SIG-M5 treated with dmso at 0.1 percent for 504 hours (cell line): ENCODE results near the gene ZNF580.

Experiments used
- DNase-seq: peaks from one replicate; lab custom pipeline; 2025; ENCODE audit not compliant: unreplicated experiment; lab: John Stamatoyannopoulos, UW

Gene ZNF580, protein sequence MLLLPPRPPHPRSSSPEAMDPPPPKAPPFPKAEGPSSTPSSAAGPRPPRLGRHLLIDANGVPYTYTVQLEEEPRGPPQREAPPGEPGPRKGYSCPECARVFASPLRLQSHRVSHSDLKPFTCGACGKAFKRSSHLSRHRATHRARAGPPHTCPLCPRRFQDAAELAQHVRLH

DNA sequence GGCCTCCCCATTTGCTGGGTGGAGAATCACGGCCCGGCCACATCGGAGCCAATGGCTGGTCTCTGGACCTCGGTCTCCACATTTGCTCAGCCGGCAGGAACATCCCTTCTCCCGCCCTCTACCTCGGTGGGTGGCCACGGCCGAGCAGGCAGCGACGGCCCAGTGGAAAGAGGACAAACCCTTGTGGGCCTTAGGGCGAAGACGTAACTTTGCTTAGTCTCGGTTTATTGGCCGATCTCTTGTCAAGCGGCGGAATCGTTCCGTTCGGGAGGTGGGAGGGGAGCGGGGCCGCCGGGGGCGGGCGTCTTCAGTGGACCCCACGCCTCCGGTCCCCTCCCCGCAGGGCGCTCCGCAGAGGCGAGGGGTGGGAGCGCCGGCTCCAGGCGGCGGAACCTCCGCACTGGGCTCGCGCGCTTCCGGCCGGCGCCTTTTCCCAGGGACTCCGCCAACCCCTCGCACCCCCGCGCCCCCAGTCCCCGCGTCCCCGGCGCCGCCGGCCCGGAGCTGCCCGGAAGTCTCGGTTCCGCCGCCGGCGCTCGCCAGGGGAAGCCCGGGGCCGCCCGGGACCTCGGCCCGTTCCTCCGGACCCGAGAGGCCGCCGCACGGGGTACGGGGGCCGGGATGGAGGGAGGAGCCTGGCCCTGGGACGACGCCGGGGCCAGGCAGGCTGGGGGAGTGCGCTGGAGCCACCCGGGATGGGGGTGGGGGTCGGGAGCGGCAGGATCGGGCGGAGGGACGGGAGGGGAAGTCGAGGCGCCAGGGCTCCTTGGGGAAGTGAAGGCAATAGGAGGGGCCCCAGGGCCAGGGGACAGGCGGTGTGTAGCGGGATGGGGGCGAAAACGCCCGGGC, at the start of gene ZNF580:
TSS of gene ZNF580 (plus strand) at position 426 of the 849 bp plus-strand sequence. CDS start 1,507 bp downstream, outside the sequence.
- DNase-seq, result peak; percentile 31

DNA sequence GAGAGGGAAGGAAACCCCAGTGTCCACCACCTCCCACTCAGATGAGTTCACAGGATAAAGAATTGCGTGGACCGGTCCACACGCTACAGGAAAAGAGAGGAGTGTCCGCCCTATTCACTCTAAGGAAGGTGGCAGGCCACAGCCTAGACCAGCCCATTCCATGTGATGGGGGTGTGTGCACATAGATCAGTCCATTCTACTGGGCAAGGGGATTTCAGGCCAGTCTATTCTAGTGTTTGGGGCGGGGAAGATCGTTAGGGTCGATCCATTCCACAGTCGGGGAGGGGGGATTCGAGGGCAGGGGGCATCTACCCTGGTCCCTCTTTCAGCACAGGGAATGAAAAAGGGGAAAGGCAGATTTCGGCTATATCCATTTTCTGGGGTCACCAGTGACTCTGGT, 49.2 kb upstream of the ZNF580 start:
- DNase-seq, result no peak

DNA sequence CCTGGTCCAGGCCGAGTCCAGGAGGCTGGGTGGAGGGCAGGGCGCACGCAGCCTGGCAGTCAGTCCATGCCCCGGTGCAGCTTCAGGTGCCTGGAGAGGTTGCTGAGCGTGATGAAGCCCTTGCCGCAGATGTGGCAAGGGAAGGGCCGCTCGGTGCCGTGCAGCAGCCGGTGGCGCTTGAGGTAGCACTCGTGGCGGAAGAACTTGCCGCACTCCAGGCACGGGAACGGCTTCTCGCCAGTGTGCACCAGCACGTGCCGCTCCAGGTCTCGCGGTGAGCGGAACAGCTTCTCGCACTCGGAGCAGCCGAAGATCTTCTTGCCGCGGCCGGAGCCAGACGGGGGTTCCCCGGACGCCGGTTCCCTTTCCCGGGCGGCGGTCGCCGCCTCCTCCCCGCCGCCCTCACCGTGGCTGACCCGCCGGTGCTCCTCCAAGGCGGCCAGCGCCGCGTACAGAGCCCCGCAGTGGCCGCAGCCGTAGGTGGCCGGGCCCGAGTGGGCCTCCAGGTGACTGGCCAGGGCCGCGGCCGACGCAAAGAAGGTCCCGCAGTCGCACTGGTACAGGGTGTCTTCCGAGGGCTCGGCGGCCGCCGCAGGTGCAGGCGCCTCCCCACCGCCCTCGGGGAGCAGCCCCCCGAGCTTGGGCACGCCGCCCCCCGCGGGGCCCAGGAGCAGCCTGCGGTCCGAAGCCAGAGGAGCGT, 48.3 kb upstream of the ZNF580 start:
- no peak for DNase-seq

DNA sequence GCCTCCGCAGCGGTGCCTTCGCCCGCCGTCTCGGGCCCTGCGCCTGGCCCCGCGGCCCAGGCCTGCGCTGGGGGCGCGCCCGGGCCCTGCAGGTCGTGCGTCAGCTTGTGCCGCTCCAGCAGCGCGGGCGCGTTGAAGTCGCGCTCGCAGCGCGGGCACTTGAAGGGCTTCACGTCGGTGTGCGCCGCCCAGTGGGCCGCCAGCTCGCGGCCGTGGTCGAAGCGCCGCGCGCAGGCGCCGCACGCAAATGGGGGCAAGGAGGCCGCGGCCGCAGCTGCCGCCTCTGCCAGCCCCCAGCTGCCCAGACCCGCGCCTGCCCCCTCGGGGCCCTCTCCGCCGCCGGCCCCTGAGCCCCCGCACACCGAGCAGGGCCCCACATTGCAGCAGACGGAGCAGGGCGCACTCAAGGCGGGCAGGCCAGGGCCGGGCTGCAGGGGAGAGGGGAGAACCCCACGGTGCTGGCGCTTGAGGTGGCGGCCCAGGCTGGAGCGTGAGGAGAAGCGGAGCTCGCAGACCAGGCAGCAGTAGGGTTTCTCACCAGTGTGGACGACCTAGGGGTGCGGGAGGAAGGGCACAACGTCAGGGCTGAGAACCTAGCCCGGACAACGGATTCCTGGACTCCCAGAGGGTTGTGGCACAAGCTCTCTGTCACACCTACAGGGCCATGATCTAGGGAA, 47.6 kb upstream of the ZNF580 start:
- no peak for DNase-seq

DNA sequence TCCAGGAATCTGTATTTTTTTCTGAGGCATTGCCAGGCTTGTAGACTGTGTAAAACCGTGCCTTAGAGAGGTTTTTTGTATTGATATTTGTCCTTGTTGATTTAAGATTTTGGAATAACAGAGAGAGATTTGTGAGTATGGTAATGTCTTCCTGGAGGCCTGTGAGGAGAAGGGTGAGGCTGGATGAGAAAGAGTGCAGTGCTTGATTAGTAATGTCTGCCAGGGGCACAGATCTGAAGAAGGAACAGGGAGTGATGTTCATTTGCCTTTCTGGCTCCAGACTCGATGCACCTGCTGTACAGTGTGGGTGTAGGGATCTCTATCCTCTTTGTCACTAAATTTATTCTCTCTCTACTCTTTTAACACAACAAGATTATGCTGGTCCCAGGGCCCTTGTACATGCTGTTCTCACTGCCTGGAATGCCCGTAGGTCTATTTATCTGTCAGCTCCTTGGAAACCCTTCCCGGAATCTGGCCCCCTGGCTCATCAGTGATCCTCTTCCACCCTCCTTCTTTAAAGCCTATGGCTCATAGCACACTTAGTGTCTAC, 45.7 kb upstream of the ZNF580 start:
- no peak for DNase-seq

DNA sequence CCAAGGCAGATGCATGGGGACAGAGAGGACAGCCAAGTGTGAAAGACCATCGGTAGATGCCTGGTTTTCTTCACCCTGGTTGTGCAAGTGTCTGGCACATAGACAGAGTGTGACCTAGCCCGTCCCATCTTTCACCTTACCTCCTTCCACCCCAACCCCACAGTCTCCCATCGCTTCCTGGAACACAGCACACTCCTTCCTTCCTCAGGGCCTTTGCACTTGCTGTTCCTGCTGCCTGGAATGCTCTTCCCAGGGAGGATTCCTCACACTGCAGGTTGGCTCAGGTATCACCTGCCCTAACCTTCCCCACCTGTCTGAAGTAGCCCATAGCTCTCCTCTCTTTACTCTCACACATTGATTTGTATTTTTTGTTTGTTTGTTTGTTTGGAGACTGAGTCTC, 44.5 kb upstream of the ZNF580 start:
- no peak for DNase-seq

DNA sequence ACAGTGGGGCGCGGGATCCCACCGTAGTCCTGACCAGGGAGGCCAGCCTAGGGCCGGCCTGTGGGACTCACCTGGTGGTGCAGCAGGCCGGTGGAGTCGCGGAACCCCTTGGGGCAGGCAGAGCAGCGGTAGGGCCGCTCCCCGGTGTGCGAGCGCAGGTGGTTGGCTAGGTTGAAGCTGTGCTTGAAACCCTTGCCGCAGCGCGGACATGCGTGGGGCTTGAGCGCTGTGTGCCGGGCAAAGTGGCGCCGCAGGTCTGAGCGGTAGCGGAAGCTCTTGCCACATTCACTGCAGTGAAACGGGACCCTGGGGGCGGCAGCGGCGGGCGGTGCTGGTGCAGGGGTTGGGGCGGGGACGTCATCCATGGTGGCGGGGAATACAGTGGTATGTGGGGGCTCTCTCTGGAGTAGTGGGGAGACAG, 43.3 kb upstream of the ZNF580 start:
- no peak for DNase-seq

DNA sequence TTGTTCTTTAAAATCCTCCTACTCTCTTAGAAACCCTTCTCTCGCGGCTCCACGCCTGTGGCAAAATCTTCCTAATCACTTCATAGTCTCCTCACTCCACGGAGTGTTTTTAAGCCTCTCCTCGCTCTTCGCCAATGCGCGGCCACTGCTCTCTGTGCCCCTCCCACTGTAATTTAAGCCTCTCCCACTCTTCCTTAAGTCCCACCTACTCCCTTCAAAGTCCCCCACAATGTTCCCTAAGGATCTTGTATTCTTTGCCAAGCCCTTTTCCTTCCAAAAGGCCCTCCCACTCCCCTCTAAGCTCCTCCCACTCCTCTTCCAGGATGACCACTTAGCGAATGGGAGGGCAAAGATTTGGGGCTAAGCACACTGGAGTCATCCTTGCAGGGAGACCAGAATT, 42.8 kb upstream of the ZNF580 start:
- DNase-seq, result no peak

DNA sequence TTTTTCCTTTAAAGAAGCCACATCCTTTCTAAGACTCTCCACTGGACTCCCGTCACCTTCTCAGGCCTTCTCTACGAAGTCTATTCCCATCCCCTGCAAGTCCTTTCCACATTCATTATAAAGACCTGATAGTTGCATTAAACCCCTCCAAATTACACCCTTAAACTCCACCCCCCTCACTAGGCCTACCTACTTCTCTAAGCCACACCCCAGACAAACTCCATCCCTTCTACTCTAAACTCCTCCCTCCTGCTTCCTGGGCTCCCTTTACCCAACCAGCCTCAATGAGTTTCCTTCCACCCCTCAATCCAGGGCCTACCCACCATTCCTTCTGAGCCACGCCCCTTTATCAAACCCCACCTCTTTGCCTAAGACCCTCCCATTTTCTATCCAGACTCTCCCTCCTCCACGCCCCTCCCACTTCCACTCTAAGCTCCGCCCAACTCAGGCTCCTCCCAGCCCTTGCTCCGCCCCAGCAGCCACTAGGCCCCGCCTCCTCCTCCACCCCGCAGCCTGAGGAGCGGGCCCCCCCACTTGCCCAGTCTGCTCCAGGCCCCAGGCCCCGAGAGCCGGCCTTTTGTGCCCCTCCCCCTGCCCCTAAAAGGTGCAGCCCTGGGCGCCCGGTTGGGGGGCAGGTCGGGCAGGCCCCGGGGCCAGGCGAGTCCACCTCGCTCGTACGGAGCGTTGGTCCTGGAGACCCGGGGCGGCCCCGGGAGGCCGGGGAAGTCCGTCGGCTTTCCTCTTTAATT, 41.9 kb upstream of the ZNF580 start:
- peak; percentile 95 for DNase-seq

DNA sequence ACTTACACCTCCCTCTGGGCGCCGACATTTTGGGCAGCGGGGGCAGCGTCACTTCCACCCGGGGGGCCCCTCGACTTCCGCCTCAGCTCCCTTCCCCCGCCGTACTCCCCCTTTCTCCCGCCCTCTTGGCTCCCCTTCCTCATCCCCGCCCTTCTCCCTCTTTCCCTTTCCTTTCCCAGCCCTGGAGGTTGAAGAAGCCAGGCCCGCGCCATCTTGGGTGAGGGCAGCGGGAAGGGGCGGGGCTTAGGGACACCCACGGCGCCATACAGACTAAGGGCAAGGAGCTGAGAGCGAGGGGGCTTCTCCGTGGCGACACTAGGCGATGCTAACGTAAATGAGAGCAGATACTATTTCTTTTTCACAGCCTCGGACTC, 41.3 kb upstream of the ZNF580 start, which contains the start of gene FIZ1:
TSS of gene FIZ1 (minus strand) at position 50 of the 374 bp plus-strand sequence. CDS start 1,652 bp downstream, outside the sequence.
- peak; percentile 97 for DNase-seq

DNA sequence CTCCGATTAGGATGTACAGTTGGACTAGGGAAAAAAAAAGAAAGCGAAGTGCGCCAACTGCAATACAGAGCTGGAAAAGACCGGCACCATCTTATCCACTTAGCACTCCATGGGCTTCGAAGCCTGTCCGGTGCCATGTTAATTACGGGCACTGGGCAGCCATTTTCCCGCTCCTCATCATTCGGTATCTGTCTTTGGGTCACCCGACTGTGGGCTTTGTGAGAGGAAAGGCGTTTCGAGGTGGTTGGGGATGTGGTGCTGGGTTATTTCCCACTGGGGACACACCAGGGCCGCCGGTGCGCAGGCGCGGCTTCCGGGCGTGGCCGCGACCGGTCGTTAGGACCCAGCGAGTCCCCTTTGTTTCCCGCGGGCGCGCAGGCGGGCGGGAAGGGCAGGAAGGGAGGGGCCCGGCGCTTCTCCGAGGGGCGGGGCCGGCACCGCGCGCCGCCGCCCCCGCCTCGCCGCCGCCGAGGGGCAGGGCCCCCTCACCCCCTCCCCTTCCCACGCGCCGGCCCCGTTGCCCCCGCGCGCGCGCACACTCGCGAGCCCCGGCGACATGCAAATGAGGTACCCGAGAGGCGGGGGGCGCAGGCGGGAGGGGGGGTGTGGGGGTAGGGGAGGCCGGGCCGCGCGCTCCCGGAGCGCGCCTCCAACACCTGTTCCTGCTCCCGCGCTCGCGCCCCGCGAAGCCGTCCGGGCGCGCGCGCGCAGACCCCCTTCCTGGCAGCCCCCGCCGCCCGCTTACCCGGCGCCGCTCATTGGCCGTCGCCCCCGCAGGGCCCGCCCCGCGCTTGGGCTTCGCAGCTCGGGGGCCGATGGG, 40.8 kb upstream of the ZNF580 start, which contains the start of gene ZNF524:
TSS of gene ZNF524 (plus strand) at position 447 of the 820 bp plus-strand sequence. CDS start 1,825 bp downstream, outside the sequence.
- peak; percentile 81 for DNase-seq

DNA sequence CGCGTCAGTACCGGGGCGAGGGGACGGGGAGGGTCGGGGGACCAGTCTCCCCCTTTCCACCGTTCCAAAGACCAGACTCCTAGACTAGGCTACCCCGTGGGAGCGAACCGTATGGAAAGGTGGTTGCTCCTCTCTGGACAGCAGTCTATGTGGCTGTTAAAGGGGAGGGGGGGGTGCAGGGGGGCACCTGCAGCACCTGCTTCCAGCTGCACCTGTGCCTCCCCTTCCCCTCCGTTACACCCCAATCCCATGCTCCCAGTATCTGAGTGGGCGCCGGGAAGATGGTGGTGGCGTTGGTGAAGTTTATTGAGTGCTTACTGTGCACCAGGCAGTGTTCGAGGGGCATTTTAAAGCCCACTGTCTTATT, 40.2 kb upstream of the ZNF580 start:
- DNase-seq, result no peak

DNA sequence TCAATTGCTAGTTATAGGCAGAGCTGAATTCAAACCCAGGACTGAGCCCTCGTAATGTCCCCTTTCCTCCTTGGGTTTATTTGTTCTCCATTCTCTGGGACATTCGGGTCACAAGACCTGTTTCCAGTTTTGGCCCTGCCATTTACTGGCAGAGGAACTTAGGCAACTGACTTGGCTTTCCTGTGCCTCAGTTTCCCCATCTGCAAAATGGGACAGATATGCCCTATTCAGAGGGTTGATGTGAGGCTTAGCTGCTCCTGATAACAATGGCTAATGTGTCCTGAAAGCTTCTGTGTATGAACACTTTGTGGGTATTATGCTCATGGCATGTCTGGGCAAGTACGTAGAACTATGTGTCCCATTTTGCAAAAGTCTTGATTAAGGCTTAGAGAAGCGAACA, 39.7 kb upstream of the ZNF580 start:
- no peak for DNase-seq

DNA sequence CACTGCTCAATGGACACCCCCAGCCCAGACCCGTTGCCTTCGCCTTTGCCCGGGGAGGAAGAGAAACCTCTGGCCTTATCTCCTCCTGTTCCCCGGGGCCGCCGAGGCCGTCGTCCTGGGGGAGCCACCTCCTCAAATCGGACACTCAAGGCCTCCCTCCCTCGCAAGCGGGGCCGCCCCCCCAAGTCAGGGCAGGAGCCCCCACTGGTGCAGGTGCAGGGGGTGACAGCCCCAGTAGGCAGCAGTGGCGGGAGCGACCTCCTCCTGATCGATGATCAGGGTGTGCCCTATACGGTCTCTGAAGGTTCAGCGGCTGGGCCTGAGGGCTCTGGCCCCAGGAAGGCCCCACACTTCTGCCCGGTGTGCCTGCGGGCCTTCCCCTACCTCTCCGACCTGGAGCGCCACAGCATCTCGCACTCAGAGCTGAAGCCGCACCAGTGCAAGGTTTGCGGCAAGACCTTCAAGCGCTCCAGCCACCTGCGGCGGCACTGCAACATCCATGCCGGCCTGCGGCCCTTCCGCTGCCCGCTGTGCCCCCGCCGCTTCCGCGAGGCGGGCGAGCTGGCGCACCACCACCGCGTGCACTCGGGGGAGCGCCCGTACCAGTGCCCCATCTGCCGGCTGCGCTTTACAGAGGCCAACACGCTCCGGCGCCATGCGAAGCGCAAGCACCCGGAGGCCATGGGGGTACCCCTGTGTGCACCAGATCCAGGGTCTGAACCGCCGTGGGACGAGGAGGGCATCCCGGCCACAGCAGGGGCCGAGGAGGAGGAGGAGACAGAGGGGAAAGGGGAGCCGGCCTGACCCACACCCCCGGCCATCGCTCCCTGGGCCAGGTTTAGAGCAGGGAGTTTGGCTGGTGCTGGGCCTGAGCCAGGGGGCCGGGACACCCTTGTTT, 38.4 kb upstream of the ZNF580 start:
- no peak for DNase-seq

DNA sequence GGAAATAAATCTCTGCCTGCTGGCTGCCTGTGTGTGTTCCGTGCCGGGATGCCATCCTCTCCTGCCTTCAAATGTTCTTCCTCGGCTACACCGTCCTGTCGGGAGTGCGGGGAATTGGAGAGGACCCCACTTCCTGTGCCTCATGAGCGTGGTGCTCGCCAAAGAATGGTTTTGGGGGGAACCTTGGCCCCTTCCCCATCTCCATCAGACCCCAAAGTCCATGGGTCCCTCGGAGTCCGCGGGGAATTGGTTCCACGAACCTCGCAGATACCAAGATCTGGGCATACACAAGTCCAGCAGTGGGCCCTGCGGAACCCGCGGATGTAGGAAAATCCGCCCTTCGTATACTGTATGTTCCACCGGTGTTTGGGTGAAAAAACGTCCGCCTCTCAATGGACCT, 37.7 kb upstream of the ZNF580 start:
- DNase-seq, result no peak

DNA sequence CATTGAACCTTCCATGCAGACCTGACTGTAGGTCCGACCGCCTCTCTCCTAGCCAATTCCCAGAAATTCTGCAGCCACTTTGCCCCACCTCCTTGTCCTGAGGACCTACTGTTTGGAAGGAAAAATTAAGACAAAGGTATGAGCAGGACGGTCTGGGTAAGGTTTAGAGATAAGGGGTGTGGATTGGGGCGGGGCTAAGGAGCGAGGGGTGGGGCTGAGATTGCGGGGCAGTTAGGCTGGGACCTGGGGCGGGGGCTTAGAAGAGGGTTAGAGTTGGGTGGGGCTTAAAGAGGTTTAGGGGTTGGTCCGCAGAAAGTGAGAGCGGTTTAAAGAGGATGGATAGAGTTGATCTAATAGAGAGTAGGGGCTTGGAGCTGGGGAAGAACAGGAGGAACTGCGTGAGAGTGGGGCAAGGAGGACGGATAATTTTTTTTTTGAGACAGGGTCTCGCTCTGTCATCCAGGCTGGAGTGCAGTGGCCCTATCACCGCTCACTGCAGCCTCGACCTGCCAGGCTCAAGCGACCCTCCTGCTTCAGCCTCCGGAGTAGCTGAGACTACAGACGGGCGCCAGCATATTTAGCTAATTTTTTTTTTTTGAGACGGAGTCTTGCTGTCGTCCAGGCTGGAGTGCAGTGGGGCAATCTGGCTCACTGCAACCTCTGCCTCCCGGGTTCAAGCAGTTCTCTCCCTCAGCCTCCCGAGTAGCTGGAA, 37.1 kb upstream of the ZNF580 start:
- DNase-seq, result no peak

DNA sequence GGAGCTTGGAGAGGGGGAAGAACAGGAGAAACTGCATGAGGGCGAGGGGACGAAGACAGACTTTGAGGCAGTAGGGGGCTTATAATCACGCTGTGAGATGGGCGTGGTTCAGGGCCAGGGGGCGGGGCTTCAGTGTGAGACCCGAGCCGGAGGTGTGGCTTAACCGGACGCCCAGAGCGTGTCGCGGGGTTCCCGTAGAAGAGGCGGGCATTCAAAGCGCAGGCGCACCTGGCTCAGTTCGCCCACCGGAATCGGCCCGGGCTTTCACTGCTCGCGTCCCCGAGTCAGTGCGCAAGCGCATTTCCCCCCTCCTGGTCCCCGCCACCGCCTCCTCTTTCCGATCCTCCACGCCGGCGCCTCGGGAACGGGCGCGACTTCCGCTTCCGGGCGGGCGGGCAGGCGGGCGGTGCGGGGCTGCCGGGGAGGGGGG, 35.6 kb upstream of the ZNF580 start:
- DNase-seq, result peak; percentile 93
